D721Med (cell line): Measurements from ENCODE around the gene MRPL46.
A peak's percentile ranks its signal among the peaks of the same experiment; 100 is the strongest.

Source experiments
- DNase-seq: peaks from one replicate; pipeline ENCODE4 v3.0.0; 2011; ENCODE audit warnings: low spot score; ENCODE audit not compliant: insufficient read length
- FAIRE-seq: peaks from 2 replicates; lab custom pipeline; 2011; peaks lifted over from hg19 to GRCh38; lab: Jason Lieb, UNC
- CTCF ChIP-seq: IDR thresholded peaks from 2 replicates; pipeline ENCODE4 v1.5.1; 2012; ENCODE audit warnings: mild to moderate bottlenecking, control low read depth; ENCODE audit not compliant: insufficient read depth; ENCODE audit errors: missing control alignments

MRPL46 gene

GRCh38 chr15:88467073-88467934 lies at the start of gene MRPL46, which contains the start of gene MRPS11:
TSS of gene MRPL46 (minus strand) at chr15:88467388. CDS start at chr15:88467377, 11 bp downstream.
TSS of gene MRPS11 (plus strand) at chr15:88467708. CDS start at chr15:88467718, 10 bp downstream.
- DNase-seq (peak; percentile 73), FAIRE-seq (no peak)
- TF ChIP-seq CTCF = no peak

- DNase-seq (no peak), FAIRE-seq (no peak)
- TF ChIP-seq CTCF = no peak
Measured at GRCh38 chr15:88513195-88513594, 46.0 kb upstream of the MRPL46 start.

GRCh38 chr15:88512601-88513000 lies 45.4 kb upstream of the MRPL46 start:
- TF ChIP-seq CTCF = no peak
- DNase-seq (no peak), FAIRE-seq (no peak)

DNA sequence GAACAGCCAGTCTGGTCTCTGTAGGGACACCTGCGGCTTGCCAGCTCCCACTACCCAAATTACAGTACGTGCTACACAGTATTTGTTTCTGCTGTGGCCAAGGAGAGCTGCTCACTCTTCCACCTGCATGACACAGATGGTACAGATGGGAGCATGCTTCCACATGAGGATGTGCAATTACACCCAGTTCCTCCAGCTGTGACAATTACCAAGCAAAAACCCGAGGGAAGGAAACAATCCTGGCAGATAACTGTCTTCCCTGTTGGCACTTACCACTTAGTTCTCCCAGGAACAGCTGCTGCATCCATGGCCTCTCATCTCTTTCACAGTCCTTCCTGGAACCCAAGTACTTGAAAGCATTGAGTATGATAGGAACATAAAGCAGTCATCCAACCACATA lies 44.9 kb upstream of the MRPL46 start:
- DNase-seq (no peak), FAIRE-seq (no peak)
- no peak for TF ChIP-seq CTCF

DNA sequence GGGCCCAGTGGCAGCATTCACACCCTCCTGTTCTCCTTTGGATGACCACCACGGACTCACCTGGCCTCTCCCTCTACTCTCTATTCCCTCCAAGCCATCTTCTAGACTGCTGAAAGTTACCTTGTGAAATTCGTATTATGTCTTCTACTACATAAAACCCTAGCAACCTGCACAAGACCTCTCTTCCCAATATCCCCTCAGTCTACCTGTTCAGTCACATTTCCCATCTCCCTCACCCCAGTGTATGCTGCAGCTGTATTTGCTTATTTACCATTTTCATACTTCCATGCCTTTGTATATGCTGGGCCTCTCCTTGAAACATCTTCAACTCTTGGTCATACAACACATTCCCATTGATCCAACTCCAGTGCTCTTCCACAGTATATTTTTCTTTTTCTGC lies 44.0 kb upstream of the MRPL46 start:
- no peak for FAIRE-seq
- no peak for DNase-seq
- no peak for TF ChIP-seq CTCF

GRCh38 chr15:88509964-88510363 lies 42.8 kb upstream of the MRPL46 start:
- no peak for DNase-seq
- FAIRE-seq = no peak
- TF ChIP-seq CTCF = no peak

GRCh38 chr15:88509321-88509720 lies 42.1 kb upstream of the MRPL46 start:
- no peak for FAIRE-seq
- no peak for TF ChIP-seq CTCF

More at GRCh38 chr15:88509321-88509720, 42.1 kb upstream of the MRPL46 start:
- no peak for DNase-seq
